Activated CD4-positive, alpha-beta T cell treated with anti-CD3 and anti-CD28 coated beads for 24 hours (primary cell): ENCODE data around the gene IGF2BP1.

Source experiments
- DNase-seq, 2 donors: peaks; one replicate each; pipeline ENCODE4 v3.0.0-alpha.2; 2020; ENCODE audit warnings: low read depth in 2 of 2

The IGF2BP1 gene

GRCh38 chr17:48997103-48997826 is at the start of gene IGF2BP1:
TSS of gene IGF2BP1 (plus strand) at chr17:48997385. CDS start at chr17:48997746, 361 bp downstream.
- DNase-seq = no peak

DNA sequence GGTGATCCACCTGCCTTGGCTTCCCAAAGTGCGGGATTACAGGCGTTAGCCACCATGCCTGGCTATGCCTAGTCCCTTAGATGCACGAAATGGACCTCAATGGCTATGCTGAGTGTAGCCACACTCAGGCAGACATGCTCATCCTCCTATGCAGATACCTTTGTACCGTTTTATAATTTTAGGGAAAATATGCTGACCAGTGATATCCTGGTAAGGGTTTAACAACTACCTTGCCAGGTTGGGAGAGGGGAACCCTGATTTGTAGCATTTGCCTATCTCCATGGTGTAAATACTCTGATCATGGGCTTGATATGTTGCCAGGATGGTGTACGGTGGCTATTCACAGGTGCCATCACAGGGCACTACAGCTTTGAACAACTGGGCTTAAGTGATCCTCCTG is 45.6 kb upstream of the IGF2BP1 start:
- no peak for DNase-seq

DNA sequence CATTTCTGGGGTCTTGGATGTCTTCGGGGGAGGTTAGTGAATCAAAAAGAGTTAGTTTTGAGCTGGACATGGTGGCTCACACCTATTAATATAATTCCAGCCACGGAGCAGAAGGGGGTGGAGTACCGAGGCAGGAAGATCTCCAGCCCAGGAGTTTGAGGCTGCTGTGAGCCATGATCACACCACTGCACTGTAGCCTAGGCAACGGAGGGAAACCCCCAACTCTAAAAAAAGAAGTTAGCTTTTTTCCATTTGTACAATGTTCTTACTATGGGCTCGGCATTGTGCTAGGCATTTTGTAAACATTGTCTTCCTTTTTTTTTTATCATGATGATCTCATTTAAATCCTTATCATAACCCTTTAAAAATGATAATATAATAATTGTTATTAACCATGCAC is 44.3 kb upstream of the IGF2BP1 start:
- no peak for DNase-seq

- DNase-seq = no peak
These were observed 42.9 kb upstream of the IGF2BP1 start for GRCh38 chr17:48954300-48954755.

GRCh38 chr17:48960834-48961515 is 36.2 kb upstream of the IGF2BP1 start:
- no peak for DNase-seq

GRCh38 chr17:48961516-48962233 is 35.5 kb upstream of the IGF2BP1 start:
- DNase-seq = no peak

DNA sequence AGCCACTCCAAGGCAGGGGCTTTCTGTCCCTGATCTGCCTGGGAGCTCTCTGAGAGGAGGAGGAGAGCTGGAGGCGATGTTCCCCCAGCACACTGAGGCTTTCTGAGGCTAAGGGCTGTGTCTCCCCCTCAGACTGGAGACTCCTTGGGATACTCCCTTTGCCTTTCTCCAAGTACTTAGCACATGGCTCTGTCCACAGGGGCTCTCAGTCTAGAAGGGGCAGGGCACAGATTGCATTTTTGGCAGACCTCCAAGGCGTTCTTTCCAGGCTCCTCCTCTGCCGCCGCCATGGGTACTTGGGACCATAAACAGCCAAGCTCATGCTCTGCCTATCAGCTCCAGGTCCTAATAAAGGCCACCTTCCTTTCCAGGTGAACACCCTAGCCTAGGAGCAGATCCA is 27.0 kb upstream of the IGF2BP1 start:
- no peak for DNase-seq

- no peak for DNase-seq
These were observed 26.1 kb upstream of the IGF2BP1 start for GRCh38 chr17:48970865-48971687.

- DNase-seq = no peak
These were observed 24.5 kb upstream of the IGF2BP1 start for GRCh38 chr17:48972749-48973097.

DNA sequence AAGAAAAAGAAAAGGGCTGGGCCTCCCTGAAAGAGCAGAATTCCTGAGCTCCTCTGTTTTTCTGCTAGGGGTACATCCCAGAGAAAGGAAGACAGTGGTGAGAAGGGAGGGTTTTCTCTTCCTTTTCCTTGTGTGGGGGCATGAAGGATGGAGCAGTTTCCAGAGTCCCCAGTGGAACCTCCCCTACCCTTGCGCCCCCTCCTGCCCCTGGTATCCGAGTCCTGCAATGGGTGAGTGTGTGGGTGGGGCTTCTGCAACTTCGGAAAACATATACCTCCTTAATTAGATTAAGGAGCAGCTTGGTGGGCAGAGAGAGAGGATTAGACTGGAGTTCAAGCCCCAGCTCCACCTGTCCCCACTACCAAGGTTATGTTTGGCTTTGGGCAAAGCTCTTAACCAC is 23.4 kb upstream of the IGF2BP1 start:
- no peak for DNase-seq

- DNase-seq = no peak
These were observed 15.2 kb upstream of the IGF2BP1 start for GRCh38 chr17:48981927-48982539.

DNA sequence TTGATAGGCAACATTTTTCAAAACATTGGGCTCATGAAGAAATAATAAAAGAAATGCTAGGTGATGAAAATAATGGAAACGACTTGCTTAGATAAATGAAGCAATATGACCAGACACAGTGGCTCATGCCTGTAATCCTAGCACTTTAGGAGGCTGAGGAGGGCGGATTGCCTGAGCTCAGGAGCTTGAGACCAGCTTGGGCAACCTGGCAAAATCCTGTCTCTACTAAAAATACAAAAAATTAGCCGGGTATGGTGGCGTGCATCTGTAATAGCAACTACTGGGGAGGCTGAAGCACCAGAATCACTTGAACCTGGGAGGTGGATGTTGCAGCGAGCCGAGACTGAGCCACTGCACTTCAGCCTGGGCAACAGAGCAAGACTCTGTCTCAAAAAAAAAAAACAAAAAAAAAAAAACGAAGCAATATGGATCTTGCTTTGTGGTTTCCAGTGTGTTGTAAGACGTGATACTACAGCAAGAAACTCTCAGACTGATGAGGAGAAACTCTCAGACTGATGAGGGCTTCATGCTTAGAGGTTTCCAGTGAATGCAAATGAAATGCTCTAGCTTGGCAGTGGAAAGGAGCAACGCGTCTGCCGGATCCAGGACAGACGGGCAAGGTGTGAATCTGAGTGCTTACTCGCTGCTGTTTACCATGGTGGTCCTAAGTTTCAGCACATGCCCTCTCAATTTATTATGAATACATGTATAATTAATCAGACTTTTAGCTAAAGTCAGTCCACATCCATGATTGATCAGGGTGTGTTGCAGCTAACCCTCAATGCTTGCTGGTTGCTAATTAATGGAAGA is 11.5 kb upstream of the IGF2BP1 start:
- DNase-seq = no peak

- no peak for DNase-seq
These were observed 8.1 kb upstream of the IGF2BP1 start for GRCh38 chr17:48989100-48989499.

DNA sequence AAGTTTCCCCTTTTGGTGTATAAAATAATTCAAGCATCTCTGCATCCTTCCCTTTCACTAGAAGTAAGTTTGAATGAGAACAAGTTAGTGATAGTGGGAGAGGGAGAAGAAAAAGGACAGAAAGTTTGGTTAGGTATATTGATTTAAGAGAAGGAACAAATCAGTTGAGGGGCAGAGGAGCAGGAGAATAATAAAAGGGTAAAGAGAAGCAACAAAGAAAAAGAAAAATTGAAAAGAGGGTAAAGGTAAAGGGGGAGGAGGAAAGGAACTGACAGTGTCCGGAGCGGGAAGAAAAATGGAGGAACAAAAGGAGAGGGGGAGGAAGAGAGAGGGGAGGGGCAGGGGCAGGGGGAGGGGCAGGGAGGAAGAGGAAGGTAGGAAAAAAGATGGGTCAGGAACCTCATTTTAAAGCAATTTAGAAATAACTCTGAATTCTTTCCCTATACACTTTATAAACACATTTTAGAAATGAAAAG is 6.3 kb upstream of the IGF2BP1 start:
- no peak for DNase-seq

DNA sequence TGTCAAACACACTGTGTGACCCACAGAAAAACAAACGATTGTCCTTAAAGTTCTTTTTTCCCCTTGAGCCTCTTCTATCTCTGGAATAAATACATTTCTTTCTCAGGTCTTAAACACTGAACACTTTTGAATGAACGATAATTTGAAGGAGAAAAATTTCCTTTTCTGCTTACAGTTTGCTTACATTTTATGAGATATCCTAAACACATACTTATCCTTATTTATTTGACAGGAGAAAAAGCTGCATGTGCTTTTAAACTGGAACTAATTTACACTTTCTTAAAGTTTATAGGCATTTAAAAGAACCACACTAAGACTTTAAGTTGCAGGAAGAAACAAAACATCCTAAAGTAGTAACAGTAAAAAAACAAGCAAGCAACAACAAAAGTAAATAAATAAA is 4.7 kb upstream of the IGF2BP1 start:
- DNase-seq = no peak

DNA sequence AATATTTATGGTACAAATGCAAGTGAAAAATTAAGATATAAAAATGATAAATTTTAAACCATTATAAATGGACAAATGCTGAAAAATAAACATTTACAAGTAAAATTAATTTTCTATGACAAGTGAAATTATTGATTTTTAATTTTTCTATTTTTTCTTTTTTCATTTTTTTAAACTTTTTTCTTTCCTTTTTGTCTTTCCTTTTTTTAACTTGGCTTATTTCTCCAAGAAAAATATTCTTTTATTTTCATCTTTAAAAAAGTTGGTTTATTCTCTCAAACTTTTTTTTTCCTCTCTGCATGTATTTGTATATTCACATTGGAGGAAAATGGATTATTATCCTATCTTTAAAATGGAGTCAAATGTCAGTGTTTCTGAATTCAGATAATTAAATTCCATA is 3.9 kb upstream of the IGF2BP1 start:
- no peak for DNase-seq

GRCh38 chr17:48993951-48994350 is 3.2 kb upstream of the IGF2BP1 start:
- no peak for DNase-seq

DNA sequence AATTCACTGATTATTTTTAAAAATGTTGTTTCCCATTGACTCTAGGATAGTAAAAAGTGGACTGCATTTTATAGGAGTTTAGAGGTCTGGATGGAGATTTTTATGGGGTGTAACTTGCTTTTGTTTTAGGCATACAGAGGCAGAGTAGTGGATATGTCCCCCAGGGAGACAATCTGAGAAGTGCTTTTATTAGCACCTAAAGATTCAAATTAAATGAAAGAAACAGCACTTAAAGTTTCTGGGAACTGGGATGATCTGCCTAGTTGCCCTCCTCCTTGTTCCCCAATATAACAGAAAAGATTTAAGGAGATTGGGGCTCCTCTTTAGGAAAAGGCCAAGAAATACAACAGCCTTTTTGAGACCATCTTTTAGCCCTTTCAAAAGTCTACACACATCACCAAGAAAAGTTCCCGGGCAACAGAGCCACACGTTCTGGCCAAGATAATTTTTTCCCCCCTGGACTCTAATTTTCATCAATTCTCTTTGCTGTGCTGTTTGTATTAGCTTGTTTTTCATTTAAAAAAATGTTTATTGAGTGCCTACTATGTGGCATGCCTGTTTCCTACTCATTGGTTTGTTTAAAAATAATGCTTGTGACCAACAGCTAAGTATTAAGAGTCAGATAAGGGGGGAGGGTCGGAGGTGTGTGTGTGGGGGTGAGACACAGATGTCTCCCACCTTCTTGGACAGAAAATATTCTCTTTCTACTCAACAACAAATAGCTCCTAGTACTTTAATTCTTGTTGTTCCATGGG is 2.5 kb upstream of the IGF2BP1 start:
- no peak for DNase-seq

- no peak for DNase-seq
These were observed 1.7 kb upstream of the IGF2BP1 start for GRCh38 chr17:48995304-48995973.
